Measurements from ENCODE around the gene GCHFR.

GCHFR gene

DNA sequence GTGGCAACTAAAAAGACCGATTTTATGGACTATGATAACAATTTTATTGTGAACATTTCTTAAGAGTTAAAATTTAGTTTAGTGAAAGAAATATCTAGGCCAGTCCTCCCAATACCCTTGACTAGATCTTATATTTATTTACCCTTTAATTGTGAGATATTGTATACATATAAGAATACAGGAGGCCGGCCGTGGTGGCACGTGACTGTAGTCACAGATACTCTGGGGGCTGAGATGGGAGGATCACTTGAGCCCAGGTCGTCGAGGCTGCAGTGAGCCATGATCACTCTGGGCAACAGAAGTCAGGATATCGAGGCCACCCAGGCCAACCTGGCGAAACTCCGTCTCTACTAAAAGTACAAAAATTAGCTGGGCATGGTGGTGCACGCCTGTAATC is 8.1 kb upstream of the GCHFR start:
- DNase-seq: no peak

DNA sequence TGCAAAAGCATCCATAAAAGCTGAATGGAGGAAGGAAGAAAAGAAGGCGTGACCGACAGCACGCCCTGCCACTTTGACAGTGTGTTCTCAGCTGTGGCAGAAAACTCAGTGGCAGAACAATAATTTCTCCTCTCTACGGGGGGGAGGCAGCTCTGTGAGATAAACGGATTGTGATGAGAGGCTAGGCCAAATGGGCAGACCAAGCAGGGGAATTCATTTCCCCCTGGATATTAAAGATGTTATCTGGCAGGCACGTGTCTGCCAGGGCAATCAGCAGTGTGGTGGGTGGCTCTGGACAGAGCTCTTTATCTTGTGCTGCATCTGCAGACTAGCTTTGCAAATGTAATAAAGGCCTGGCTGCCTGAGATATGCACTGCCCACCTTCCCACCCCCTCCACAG is 6.9 kb upstream of the GCHFR start:
- no peak for DNase-seq

DNA sequence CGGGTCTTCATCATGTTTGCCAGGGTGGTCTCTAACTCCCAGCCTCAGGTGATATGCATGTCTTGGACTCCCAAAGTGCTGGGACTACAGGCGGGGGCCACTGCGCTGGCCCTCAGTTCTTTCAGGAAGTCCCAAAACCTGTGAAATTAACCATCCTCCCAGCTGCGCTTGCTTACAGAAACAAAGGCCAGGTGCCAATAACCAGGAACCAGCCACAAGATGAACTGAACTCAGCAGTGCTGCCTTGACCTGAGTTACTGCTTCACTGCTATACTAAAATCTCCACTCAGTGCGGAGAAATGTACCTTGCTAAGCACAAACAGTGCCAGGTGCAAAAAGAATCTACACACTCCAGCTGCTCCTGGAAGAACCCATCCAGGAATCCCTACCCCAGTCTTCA is 3.9 kb upstream of the GCHFR start:
- DNase-seq: no peak

DNA sequence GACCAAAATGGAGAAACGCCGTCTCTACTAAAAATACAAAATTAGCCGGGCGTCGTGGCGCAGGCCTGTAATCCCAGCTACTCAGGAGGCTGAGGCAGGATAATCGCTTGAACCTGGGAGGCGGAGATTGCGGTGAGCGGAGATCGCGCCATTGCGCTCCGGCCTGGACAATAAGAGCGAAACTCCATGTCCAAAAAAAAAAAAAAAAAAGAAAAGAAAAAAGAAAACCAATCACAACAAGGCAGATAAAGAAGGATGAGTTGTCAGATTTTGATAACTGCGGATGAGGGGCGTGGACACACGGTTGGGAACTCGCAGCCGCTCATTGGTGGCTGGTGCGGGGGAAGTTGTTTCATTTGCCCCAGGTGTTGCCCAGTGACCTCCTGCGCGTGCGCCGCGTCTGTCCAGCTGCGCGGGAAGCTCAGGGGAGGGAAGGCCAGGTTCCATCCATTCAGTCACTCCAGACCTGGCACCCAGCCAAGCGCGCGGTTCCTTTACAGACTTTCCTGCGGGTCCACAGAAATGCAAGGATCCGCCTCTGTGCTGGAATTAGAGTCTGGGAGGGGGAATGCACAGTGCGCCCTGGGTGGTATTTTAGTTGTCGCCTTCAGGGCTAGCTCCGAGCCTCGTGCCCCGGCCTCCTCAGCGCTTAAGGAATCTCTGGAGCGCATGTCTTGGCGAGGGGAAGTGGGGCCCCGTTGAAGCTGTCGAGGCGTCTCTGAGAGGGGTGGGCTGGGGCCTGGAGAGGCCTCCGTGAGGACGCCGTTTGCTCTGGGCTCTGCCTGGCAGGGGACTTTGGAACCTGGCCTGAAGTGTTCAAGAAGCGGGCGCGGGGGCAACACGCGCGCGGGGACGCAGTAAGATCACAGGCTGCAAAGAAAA is 708 bp upstream of the GCHFR start:
- peak; percentile 20 for DNase-seq

DNA sequence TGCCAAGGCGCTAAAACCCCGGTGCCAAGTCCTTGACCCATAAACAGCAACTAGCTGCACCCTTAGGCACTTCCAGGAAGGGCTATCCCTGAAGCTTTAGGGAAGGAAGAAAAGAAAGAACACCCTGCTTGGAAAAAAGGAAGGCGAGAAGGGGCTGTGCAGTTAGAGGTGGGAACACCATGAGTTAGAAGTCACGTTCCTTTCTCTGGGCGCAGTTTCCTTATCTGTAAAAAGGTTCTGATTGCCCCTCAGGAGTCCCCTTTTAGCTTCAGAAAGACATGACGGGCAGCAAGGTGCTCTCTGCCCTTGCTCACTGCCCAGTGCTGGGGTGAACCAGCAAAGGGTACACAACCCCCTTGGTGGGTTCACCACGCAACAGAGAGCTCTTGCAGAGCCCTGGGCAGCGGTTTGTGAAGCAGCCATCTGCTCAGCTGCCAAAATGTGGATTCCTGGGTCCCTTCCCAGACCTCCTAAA is 798 bp downstream of the GCHFR start:
- DNase-seq: no peak

DNA sequence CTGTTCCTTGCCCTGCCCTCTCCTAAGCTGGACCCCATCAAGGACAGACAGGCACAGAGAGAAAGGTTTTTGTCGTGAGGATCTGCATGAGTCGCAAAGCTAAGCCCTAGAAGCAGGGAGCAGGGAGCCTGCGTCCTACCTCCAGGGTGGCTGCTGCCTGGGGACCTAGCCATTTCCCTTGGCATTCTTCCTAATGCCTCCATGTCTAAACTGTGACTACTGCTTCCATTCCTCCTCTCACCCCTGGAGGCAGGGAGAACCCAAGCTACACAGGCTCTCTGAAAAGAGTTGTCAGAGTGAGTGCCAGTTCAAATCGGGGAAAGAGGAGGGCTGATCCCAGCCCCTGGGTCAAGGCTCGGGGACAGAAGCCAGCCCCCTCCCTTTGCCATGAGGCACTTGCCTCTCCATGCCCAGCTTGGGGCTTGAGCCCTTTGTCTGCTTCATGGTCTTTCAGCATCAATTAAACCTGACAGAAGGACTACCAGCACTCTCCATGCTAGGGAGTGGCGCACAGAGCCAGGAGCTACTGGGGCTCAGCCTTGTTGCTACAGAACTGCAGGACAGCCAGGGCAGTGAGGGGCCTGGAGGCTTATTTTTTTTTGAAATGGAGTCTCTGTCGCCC is 2.4 kb downstream of the GCHFR start:
- DNase-seq: no peak

DNA sequence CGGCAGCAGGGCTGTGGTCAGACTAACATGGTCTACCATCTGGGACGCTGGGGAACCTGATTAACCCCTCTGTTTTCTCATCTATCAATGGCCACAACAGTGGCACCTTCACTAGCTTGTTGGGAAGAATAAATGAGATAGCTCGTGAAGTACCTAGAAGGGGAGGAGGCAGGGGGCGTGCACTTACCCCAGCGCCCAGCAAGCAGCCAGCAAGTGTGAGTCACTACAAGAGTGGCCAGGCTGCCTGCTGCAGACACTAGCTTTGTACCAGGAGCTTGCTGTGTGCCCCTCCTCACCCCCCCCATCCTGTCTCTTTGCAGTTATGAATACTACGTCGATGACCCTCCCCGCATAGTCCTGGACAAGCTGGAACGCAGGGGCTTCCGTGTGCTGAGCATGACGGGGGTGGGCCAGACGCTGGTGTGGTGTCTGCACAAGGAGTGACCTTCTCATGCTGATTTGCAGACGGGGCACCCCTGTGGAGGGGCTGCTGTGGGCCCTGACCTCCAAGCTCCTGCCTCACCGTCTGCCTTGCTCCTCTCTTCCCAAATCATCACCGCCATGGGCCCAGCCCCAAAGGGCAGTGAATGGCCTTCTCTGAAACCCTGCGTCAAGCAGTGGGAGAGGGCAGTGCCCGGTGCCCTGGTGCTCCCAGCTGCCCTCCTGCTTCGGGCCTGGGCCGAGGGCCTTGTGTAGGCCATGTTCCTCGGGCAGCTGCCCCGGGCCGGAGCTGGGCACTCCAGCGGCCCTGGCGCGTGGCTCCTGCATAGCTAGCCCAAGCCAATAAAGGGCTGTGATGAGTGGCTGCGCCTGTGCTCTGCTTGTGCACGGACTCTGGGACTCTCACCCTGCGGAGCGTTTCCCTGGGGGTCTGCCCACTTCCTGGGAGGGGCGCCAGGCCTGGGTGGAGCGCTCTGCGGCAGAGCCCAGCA is 3.3 kb downstream of the GCHFR start:
- DNase-seq: peak; percentile 42

DNA sequence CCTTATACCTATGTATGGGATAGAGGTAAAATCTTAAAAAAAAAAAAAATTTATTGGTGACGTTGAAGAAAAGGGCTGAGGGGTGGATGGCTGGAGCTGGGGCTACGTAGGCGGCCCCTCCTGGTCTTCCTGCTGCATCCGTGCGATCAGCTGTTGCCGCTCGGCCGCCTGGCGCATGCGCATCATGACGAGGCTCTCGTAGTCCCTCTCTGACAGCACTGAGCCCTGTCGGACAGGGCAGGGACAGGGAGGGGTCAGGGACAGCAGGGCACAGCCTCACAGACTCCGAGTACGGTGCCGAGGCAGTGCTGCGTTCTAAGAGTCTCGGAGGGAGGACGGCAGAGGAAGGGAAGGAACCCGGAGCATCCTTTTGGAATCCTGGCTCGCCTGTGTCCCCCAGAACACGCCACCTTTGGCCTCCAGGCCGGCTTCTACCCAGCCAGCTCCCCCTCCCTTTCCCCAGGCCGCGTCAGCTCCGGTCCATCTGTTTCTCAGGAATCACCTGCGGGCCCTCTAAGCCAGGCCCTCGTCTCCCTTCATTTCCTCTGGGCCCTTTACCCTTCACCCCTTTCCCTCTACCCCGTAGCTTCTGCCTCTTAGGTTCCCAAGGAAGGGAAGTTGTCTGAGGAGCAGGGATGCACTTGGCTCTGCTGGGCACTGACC is 4.1 kb downstream of the GCHFR start:
- no peak for DNase-seq

DNA sequence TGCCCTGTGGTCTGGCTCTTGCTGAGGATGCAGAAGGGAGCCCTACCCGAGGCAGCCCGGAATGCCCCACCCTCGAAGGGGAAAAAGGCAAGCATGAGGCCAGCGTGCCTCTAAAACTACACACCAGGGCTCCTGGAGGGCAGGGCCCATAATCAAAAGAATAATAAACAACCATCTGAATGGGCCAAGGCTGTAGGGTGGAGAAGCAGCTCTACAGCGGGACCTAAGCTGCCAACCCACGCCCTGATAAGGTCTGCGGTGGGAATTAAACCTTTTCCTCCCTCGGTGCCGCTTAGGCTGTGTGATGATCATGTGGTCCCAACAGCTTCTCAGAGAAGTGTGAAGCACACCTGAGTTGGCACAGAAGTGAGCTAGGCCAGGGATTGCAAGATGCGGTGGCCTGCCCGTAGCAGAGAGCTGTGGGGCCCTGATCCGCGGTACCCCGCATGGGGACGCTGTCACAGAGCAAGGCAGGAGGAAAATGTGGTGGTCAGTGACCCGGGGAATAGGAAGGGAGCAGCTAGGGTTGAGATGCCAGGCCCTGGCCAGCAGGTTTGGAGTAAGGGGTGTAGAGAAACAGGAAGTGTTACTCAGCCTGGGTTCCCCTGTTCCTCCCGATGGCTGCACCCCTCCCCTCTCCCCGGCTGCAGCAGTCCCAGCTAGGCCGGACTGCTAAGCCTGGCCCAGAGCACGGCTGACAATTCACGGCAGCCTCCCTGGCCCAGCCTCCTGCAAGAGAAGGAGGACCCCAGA is 4.8 kb downstream of the GCHFR start:
- DNase-seq: peak; percentile 69

DNA sequence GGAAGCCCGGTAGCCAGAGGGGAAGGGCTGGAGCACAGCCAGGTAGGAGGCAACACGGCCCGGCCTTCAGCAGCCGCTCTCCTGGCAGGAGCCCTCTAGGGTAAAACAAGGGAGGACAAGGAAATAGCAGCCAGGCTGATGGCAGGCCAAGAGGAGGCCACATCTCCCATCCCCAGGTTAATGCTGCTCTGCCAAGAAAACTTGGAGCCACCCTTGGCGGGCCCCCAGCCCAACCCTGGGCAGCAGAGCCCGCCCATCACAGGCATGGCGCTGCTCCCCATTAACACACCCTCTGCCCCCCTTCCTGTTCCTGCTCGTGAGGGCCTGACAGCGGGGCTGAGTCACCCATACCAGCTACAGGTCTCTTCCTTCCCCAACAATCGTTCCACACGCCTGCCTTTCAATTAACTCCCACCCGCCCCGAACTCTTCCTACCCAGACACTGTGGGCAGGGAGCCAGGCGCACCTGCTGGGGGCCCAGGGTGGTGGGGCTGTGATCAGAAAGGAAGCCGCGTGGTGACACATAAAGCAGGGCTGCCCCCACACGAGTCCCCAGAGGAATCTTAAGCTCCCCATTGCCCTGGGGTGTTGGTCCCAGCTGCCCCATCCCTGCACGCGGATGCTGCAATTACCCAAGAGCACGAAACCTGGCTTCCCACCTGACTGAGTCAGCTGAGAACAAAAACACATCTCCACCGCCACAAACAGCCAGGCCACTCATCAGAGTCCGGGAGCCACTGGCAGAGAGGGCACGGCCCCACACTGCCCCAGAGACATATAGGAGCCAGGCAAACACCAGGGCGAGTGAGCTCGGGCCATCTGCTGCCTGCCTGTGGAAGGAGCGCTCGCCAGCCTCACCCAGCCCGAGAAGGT is 5.6 kb downstream of the GCHFR start, which contains the start of gene C15orf62:
Gene C15orf62 (plus strand): TSS at position 707 of the 873 bp plus-strand sequence. CDS start 516 bp downstream, outside the sequence.
- DNase-seq: peak; percentile 76

DNA sequence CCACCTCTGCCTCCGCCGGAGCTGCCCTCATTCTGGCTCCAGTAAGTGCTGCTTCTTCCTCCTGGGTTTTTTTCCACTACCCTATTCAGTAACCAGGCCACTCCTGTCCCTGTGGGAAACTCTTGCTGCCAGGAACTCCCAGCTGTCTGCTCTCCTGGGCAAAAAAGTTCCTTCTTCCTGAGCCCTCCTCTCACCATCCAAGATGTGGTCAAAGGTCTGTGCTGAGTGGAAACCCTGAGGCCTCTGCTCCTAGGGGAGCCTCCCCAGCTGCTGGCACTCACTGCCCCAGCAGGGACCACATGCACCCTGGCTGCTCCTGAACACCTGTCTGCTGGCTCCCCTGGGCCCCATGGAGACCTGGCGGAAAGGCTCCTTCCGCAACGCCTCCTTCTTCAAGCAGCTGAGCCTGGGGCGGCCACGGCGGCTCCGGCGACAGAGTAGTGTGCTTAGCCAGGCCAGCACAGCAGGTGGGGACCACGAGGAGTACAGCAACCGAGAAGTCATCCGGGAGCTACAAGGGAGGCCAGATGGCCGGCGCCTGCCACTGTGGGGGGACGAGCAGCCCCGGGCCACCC is 6.4 kb downstream of the GCHFR start:
- DNase-seq: no peak

DNA sequence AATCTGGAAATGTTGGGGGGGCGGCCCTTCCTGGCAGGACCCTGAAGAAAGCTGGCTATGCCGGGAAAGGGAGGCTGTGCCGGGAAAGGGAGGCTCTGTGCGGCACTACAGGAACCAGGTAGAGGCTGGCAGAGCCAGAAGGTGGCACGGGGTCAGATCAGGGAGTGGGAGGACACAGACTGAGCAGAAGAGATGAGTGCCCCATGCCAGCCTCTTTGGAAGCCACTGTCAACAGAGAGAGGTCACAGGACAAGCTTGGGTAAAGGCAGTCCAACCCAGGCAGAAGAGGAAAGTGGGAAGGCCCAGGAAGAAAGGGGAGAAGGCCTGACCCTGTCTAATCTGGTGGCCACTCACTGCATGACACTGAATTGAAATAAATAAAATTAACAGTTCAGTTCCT is 7.4 kb downstream of the GCHFR start:
- DNase-seq: no peak

DNA sequence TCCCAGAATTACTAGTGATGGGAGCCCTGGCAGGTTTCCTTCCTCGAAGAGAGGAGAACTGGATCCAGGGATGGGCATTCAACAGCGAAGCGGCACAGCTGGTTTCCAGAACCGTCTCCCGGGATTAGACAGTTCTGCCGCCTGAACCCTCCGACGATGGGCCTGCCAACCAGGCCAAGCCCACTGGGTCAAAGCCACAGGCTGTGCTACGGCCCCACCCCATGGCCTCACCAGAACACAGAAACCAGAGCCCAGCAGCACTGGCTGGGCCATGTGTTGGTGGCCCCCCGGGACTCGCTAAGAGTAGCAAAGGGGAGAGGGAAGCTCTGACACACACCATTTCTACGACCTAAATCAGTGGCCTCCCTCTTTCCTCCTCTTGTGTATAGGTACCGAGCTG is 8.1 kb downstream of the GCHFR start:
- no peak for DNase-seq

DNA sequence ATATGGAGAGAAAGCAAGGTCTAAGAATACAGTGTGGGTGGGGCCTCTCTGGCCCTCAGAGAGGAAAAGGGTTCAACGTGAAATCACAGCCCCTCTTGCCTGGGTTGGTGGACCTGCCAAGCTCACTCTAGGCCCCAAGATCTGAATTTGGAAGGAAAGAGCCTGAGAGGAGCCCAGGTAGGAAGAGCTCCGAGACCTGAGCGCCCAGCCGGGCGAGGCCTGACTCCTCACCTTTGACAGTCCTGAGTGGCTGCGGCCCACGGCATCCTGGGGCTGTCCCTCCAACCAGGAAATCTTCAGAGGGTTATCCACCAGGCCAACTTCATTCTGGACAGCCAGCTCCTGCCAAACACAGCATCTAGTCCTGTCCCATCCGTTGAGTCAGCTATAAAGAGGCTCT is 9.6 kb downstream of the GCHFR start:
- no peak for DNase-seq

DNA sequence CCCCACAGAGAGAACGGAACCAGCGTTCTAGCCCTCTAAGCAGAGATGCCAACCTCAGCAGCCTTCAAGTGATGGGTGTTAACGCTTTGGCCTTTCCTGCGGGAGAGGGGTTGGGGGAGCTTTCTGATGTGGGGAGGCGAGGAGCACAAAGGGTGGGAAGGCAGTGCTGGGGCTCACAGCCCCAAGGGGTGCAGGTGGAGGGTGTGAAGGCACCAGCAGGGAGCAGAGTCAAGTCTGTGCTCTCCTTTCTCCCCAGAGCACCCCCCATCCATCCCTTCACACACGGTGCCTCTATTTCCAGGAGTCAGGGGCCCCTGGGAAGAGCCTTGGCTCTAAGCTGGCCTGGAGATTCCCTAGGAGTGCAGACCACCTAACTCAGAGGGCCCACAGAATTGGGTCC is 10.0 kb downstream of the GCHFR start:
- DNase-seq: no peak

DNA sequence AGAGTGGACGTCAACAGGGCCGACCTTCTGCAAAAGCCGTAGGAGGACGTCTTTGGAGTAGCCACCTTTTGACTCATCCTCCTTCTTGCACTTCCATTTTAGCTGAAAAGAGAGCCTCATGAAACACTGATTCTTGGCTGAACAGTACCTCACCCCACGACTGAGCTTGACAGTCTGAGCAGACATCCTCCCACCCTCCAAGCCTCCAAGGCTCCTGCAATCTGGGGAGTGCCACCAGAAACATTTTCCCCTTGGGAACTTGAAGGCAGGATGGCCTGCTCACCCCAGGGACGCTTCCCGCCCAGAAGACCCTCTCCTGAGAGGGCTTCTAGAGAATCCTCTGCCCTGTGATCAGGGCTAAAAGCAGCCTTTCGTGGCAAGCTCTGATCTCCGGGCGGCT is 11.1 kb downstream of the GCHFR start:
- DNase-seq: no peak

DNA sequence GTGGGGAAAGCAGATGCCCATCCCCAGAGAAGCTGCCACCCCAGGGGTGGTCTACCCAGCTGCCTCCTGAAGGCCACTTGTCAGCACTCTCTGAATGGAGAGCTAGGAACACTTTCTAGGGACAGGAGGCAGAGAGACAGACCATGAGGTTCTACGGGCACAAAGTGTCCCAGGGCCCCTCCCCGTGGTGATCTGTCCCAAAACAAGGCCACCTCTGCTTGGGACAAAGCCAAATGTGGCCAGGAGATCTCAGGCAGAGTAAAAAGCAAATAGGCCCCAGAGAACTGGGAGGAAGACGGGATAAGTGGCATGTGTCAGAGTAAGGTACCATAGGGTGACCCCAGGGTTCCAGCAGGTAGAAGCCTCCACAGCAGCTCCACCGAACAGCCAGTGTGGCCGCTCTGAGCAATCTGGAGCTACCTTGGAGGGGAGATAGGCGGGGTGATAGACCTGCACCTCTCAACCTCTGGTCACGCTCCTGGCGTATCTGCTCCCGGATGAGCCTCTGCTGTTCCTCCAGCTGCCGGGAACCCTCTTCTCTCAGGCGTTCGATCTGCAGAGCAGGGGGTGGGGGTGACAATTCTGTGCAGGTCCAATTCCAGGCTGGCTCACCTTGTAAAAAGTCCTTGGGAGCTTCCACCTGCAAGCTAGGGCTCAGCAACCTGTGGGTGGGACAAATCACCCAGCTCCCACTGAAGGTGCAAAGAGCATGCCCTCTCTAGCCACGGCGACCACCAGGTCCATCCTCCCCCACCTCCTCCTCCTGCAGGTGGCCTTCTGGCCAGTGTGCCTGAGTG is 12.1 kb downstream of the GCHFR start:
- no peak for DNase-seq

DNA sequence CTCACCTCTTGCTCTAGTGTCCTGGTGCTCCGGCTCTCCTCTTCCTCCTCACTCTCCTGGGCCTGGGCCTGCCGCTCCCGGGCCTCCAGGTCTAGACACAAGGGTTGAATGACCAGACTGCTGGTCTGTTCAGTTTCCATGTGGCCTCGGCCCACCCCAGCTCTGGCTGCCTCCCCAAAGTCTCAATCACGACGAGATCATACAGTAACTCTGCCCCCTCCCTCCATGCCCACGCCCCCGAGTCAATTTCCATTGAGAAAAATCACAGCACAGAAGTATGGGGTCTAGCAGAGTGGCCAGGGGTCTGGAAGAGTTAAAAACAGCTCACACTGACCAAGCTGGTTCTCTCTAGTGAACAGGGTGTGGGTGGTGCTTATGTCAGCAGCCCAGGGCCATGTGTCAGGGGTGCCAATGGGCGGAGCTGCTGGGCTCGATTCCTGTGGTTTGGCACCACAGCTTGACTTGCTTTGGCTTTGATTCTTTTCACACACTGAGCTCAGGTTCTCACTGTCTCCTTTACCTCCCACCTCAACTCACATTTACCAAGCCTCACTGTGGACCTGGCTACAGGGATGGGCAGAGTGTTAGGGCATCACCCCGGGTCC is 12.8 kb downstream of the GCHFR start:
- DNase-seq: peak; percentile 74

DNA sequence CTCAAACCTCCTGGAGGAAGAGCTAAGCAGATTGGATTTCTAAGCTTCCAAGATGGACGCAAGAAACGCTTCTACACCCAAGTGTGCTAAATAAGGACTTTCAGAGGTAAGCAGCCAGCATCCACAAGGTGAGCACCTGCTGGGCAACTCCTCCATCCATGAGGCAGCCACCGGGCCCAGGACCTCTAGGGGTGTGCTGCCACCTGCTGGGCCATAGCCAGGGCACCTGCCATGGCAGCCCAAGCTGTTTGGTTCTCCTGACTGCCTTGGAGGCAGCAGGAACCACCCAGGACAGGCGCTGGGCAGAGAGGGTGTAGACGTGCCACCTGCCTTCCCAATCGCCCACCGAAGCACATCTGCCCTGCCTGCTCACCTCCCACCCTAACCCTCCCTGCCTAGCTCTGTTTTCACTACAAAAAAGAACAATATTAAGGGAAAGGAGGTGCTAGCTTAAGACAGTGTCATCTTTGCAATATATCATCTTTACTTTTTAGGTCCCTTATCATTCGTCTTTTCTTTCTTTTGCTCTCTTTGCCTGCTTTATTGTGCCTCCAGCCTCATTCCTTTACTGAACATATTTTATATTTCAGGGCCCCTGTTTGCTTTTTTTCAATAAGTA is 18.9 kb downstream of the GCHFR start:
- peak; percentile 30 for DNase-seq
